NCI-H526 (cell line): ENCODE results near the gene EDA.

ENCODE experiments used
- DNase-seq, 2 experiments: peaks; one replicate each; lab custom pipeline; 2025; lab: John Stamatoyannopoulos, UW

Gene EDA

GRCh38 chrX:69615779-69616456 lies at the start of gene EDA:
Gene EDA, plus strand, starts transcription at chrX:69616113.
- peak; percentile 55 to 87 for DNase-seq

- no peak for DNase-seq
Measured at GRCh38 chrX:69568828-69569227, 47.1 kb upstream of the EDA start.

DNA sequence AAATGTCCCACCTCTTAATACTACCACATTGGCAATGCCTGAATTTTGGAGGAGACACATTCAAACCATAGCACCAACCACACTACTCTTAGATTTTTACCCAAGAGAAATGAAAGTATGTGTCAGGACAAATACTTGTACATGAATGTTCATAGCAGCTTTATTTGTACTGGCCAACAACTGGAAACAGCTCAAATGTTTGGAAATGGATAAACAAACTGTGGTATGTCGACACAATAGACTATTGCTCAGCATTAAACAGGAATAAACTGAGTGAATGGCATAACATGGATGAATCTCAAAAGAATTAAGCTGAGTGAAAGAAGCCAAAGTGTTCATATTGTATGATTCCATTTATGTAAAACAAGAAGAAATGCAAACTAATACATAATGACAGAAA lies 18.5 kb upstream of the EDA start:
- no peak for DNase-seq

DNA sequence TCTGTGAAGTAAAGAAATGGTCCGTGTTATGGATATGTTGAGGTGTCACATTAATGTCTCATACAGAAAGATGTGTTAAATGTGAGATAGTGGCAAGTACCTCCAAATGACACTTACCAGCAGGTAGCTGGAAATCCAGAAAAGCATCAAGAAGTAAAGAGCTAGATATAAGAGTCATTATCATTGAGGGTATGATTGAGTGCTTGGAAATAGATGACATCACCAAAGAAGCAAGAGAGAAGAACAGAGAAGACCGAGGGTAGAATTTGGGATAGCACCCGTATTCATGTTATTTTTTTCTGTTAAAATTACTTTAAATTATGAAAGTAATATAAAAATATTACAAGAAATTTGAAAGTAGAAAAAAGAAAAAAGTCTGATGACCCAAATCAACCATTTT lies 15.7 kb upstream of the EDA start:
- DNase-seq, result no peak

DNA sequence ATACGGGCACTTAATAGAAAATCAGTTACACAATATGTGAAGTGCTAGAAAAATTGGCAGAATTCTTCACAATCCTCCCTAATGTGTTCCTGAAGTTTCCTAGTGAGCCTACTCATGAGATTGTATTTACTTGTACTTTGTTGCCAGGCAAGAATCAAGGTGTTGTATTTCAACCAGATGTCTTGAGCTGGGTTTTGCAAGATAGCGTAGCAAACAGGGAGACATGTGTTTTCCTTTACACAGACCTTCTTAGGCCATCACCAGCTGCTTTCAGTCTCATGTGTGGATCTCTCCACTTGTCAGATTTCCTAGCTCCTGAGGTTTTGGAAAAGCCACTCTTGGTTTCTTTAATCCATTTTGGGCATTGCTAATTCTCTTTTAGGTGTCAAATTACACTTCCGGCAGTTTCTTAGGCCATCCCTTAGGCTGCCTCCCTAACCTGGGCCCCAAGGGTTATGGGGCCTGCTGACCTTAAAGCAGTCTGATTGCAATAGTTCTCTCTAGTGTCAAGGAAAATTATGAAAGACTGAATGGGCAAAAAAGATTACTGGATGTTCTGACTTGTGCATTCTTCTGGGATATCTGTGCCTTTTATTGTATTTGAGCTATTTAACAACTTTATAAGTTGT lies 12.2 kb upstream of the EDA start:
- no peak for DNase-seq

DNA sequence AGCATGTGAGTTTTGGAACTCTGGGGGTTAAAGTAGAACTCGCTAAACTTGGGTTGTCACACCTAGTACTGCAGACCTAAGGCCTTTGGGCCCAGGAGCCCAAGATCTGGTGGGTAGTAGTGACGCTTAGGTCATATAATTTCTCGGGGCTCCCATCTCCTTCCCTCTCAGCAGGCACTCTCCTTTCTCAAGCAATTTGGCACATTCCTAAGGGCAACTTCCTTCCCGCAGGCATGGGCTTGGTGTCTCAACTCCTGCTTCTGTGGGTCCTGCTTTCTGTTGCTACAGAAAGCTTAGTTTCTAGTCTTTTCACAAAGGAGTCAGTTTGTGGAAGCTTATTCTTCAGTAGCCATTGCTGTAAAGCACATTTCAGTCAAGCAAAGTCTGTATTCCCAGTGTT lies 10.4 kb upstream of the EDA start:
- no peak for DNase-seq

DNA sequence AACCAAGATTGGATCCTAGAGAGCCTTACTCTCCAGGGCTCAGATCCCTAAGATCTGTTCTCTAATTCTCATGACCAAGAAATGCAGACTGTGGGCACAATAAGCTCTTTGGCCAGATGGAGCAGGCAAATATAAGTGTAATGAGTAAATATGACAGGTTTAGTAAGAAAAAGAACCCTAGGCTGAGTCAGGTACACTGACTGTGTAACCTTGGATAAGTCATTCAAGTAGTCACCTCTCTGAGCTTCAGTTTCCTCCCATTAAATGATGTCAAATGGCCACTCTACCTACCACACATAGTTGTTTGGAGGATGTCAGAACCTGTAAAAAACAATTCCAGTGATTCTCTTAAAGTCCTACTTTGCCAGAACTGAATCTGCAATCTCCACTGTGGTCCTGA lies 8.3 kb upstream of the EDA start:
- DNase-seq, result no peak

GRCh38 chrX:69613946-69614345 lies 2.0 kb upstream of the EDA start:
- DNase-seq, result no peak

DNA sequence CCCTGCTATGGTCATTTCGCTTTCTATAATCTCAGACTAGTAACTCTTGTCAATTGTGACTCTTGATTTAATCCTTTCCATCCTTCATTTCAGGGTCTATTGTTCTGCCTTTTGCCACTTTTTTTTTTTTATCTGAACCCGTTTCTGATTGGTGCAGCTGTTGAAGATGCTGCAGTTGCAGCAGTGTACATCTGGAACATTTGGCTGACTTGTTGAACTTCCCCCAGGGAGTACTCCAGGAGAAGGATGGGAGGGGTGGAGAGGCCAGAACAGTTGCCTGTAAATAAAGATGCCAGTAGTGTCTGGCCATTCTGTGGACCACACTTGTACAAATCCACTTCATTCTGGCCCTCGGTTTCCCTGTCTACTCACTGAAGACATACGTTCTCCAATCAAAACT lies 1.0 kb upstream of the EDA start:
- DNase-seq, result no peak

DNA sequence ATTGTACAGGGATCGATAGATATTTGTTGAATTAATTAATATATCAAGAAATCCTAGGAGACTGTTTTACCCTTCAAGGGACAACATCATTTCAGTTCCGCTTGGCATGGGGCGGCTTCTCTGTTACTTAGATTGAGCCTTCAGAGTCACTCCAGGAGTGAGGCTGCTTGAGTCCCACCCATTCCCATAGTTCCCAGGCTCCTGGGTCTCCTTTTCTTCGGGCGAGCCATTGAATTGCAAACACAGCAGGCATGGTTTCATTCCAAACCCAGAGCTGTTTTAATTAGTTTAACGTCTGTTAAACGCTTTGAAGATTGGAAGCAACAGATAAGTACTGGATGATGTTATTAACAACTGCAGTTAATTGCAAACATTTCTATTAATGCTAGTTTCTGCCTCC lies 571 bp upstream of the EDA start:
- no peak for DNase-seq

DNA sequence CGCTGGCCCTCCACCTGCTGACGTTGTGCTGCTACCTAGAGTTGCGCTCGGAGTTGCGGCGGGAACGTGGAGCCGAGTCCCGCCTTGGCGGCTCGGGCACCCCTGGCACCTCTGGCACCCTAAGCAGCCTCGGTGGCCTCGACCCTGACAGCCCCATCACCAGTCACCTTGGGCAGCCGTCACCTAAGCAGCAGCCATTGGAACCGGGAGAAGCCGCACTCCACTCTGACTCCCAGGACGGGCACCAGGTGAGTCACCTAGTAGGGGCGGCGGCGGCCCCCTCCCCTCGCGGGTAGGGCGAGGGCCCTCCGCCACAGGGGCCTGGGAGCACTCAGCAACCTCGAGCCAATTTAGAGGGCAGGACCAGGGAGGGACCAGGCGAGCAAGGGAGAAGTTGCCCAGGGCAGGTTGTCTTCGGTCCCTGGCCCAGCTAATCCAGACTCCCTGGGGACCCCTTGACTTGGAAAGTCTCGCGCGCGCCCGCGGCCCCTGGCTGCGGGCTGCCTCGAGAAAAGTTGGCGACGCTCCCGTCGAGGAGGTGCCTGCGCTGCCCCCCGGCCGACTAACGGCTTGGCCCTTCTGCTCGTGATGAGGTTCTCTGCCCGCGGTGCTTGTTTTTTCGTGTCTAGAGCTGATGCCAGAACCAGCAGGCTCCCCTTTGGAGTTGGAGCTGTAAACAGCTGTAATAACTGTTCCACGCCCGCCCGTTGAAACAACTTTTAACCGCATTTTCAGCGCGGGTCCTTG lies 717 bp downstream of the EDA start:
- DNase-seq, result peak in 1 of 2 experiments; percentile 15

GRCh38 chrX:69618803-69619202 lies 2.9 kb downstream of the EDA start:
- peak in 1 of 2 experiments; percentile 24 for DNase-seq

DNA sequence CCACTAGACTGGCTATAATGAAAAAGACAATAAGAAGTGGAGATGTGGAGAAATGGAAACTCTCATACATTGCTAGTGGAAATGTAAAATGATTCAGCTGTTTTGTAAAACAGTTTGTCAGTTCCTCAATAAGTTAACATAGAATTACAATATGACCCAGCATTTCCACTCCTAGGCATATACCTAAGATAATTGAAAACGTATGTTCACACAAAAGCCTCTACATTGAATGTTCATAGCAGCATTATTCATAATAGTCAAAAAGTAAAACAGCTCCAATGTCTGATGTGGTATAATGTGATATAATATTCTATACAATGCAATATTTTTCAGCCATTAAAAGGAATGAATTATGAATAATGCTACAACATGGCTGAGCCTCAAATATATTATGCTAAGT lies 10.2 kb downstream of the EDA start:
- no peak for DNase-seq

GRCh38 chrX:69627744-69628143 lies 11.8 kb downstream of the EDA start:
- no peak for DNase-seq

- DNase-seq, result no peak
Measured at GRCh38 chrX:69630147-69630546, 14.2 kb downstream of the EDA start.

DNA sequence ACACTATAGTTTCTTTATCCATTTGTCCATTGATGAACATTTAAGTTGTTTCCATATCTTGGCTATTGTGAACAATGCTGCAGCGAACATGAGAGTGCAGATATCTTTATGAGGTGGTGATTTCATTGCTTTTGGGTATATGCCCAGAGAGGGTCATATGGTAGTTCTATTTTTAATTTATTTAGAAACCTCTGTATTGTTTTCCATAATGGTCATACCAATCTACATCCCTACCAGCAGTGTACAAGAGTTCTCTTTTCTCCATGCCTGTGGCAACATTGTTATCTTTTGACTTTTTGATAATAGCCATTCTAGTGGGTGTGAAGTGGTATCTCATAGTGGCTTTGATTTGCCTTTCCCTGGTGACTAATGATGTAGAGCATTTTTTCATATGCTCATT lies 48.8 kb downstream of the EDA start:
- no peak for DNase-seq

DNA sequence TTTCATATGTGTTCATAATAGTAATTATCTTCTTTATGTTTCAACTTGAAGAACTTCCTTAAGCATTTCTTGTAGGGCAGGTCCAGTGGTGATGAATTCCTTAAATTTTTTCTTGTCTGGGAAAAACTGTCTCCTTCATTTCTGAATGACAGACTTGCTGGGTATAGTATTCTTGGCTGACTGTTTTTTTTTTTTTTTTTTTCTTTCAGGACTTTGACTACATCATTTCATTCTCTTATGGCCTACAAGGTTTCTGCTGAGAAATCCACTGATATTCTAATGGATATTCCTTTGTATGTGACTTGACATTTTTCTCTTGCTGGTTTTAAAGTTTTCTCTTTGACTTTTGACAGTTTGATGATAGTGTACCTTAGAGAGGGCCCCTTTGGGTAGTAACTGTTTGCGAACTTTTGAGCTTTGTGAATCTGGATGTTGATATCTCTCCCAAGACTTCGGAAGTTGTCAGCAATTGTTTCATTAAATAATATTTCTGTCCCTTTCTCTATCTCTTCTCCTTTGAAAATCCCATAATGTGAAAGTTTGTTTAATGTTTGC lies 54.2 kb downstream of the EDA start:
- no peak for DNase-seq

DNA sequence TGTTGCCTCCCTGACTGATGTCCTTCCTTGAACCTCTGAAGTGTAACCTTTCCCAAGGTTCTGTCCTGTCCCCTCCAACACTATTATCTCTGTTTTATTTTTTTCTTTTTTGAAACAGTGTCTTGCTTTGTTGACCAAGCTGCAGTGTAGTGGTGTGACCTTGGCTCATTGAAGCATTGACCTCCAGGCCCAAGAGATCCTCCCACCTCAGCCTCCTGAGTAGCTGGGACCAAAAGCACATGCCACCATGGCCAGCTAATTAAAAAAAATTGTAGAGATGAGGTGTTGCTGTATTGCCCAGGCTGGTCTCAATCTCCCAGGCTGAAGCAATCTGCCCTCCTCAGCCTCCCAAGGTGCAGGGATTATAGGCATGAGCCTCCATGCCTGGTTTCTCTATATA lies 59.0 kb downstream of the EDA start:
- no peak for DNase-seq

DNA sequence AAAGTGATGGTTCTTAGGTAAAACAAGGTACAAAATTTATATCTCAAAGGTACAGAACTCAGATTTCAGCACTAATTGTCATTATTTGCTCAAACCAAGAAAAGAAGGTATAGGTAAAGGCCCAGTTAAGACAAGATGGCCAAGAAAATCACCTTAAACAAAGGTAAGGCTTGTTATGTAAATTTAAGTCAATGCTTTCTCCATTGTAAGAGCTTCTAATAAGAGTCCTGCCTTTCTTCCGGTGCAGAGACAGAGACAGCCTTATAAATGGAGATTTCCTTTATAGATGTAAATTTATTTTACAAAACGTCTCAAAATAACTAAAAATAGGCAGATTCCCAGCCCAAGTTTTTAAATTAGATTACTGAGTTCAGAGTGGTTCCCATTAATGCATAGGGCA lies 89.9 kb downstream of the EDA start:
- no peak for DNase-seq

GRCh38 chrX:69718102-69718501 lies 102.2 kb downstream of the EDA start:
- no peak for DNase-seq

DNA sequence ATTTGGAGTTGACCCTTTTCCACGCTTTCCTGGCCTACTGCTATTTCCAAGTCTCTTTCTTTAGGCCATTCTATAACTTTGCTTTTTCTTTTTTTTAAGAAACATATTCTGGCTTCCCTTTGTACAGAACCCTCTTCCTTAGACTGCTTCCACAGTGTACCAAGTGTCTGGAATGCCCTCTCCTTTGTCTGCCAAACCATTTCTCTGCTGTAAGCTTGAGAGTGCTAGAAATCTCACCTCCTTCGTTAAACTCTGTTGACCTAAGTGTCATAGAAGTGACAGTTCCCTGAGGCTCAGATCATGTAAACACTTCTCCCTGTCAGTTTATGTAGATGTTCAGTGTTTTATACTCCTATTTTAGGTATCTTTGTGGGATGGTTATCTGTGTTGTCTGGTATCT lies 108.4 kb downstream of the EDA start:
- no peak for DNase-seq

- DNase-seq, result no peak
Measured at GRCh38 chrX:69740317-69740716, 124.4 kb downstream of the EDA start.

- no peak for DNase-seq
Measured at GRCh38 chrX:69741721-69742120, 125.8 kb downstream of the EDA start.
